ENCODE data around the gene PAK6. TPM values are rescaled to one million over a fixed set of nuclear protein-coding genes. Genes with fewer than 3 reads are reported as not detected.

PAK6 gene
- polyA plus RNA-seq, 1 donor from 2014 or later = 32.4 TPM

DNA sequence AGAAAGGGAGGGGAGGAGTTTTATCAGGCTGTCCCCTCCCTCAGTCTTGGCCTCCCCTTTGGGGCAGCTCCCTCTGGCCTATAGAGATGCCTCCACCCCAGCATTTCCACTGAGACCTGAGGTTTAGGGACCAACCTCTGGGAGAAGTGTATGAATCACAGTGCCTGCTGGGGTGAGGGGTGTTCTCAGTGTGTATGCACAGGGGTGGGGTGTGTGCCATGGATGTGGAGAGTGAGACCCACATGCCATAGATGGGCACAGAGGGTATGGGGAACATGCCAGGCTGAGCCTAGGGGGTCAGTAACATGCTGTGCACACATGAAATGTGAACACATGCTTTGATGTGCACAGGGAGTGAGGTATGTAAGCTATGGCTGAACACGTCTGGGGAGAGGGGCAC, 56.4 kb downstream of the PAK6 start:
- Histone ChIP-seq H3K36me3 (ENCODE audit: insufficient read depth, low read length) (no peaks in the 10 kb centered on the region), H3K4me2 (ENCODE audit: low read length) (no peak overlapping the region), H2AFZ (ENCODE audit: low read depth, low read length) (no peak overlapping the region), H3K27me3 (ENCODE audit: insufficient read depth, low read depth, low read length) (no peaks in the 10 kb centered on the region), H3K4me3 (ENCODE audit: low read length) (no peak overlapping the region), H4K20me1 (ENCODE audit: insufficient read depth) (no peaks in the 10 kb centered on the region), H3K27ac (ENCODE audit: low read length) (no peak overlapping the region), H3K79me2 (replicated peaks; ENCODE audit: insufficient read depth, low read length) (no peaks in the 10 kb centered on the region), H3F3A (ENCODE audit: insufficient read depth, low read length, poor library complexity, severe bottlenecking) (no peaks in the 10 kb centered on the region), H3K9me3 (ENCODE audit: low read length) (no peaks in the 10 kb centered on the region), H3K9me2 (ENCODE audit: insufficient read depth, low read length) (no peaks in the 10 kb centered on the region), H3K9ac (ENCODE audit: low read length) (no peak overlapping the region)
- TF ChIP-seq EP300 (conservative IDR thresholded peaks at IDR 0.05; ENCODE audit: poor library complexity, severe bottlenecking) = no peak
- TF ChIP-seq POLR2AphosphoS5 (IDR thresholded peaks at IDR 0.05) = no peak
- TF ChIP-seq, protein P1, sequence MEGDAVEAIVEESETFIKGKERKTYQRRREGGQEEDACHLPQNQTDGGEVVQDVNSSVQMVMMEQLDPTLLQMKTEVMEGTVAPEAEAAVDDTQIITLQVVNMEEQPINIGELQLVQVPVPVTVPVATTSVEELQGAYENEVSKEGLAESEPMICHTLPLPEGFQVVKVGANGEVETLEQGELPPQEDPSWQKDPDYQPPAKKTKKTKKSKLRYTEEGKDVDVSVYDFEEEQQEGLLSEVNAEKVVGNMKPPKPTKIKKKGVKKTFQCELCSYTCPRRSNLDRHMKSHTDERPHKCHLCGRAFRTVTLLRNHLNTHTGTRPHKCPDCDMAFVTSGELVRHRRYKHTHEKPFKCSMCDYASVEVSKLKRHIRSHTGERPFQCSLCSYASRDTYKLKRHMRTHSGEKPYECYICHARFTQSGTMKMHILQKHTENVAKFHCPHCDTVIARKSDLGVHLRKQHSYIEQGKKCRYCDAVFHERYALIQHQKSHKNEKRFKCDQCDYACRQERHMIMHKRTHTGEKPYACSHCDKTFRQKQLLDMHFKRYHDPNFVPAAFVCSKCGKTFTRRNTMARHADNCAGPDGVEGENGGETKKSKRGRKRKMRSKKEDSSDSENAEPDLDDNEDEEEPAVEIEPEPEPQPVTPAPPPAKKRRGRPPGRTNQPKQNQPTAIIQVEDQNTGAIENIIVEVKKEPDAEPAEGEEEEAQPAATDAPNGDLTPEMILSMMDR (IDR thresholded peaks at IDR 0.05; ENCODE audit: poor library complexity, severe bottlenecking) = no peak
- no peak for TF ChIP-seq SMC3 (conservative IDR thresholded peaks at IDR 0.05; ENCODE audit: poor library complexity)

DNA sequence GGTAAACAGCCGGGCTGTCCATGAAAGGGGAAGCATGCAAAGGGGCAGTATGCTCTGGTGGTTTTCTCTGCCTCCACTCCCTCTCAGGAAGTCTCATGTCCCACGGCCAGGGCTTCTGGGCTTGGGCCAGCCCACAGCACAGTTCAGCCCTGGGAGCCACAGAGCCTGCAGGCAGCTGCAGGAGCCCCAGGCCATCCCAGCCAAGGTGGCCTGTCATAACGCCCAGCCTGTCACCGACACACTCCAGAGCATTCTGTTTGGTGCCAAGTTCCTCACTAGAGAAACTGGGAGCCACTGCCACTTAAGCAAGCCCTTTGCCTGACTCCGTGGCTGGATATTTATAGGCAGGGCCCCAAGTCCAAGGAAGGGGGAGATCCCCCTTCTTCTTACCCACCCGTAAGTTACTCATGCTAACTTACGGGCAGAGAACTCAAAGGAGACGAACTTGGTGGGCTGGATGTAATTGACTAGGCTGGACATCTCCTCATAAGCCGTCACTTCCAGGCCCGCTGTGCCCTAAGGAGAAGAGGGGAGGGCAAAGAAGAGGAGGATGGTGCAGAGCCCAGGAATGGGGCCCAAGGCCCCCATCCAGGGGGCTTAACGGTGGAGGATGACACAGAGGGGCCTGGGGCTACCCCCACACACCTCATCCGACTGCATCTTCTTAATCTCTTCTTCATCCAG, 57.2 kb downstream of the PAK6 start:
- H3F3A ChIP-seq (ENCODE audit: insufficient read depth, low read length, poor library complexity, severe bottlenecking) = no peaks in the 10 kb centered on the region
- no peak overlapping the region for H3K4me3 ChIP-seq (ENCODE audit: low read length)
- H4K20me1 ChIP-seq (ENCODE audit: insufficient read depth) = no peaks in the 10 kb centered on the region
- no peak overlapping the region for H3K27ac ChIP-seq (ENCODE audit: low read length)
- H3K4me2 ChIP-seq (ENCODE audit: low read length) = no peak overlapping the region
- H3K27me3 ChIP-seq (ENCODE audit: insufficient read depth, low read depth, low read length) = no peaks in the 10 kb centered on the region
- no peaks in the 10 kb centered on the region for H3K79me2 ChIP-seq (replicated peaks; ENCODE audit: insufficient read depth, low read length)
- H3K9ac ChIP-seq (ENCODE audit: low read length) = no peak overlapping the region
- no peaks in the 10 kb centered on the region for H3K36me3 ChIP-seq (ENCODE audit: insufficient read depth, low read length)
- H2AFZ ChIP-seq (ENCODE audit: low read depth, low read length) = no peak overlapping the region
- H3K9me2 ChIP-seq (ENCODE audit: insufficient read depth, low read length) = no peaks in the 10 kb centered on the region
- no peak for TF ChIP-seq EZH2 (IDR thresholded peaks at IDR 0.05; ENCODE audit: borderline replicate concordance, insufficient read depth, low read length, poor library complexity, severe bottlenecking)
- TF ChIP-seq EP300 (conservative IDR thresholded peaks at IDR 0.05; ENCODE audit: poor library complexity, severe bottlenecking) = no peak
- no peak for TF ChIP-seq MXI1 (conservative IDR thresholded peaks at IDR 0.05; ENCODE audit: poor library complexity, severe bottlenecking)
- TF ChIP-seq SMC3 (conservative IDR thresholded peaks at IDR 0.05; ENCODE audit: poor library complexity) = no peak
- no peak for TF ChIP-seq RAD21 (conservative IDR thresholded peaks at IDR 0.05)
- TF ChIP-seq, protein P1 (IDR thresholded peaks at IDR 0.05; ENCODE audit: poor library complexity, severe bottlenecking) = no peak
- TF ChIP-seq POLR2AphosphoS5 (IDR thresholded peaks at IDR 0.05) = no peak
- TF ChIP-seq TAF1 (IDR thresholded peaks at IDR 0.05; ENCODE audit: low read depth) = no peak
- TF ChIP-seq, protein P2, sequence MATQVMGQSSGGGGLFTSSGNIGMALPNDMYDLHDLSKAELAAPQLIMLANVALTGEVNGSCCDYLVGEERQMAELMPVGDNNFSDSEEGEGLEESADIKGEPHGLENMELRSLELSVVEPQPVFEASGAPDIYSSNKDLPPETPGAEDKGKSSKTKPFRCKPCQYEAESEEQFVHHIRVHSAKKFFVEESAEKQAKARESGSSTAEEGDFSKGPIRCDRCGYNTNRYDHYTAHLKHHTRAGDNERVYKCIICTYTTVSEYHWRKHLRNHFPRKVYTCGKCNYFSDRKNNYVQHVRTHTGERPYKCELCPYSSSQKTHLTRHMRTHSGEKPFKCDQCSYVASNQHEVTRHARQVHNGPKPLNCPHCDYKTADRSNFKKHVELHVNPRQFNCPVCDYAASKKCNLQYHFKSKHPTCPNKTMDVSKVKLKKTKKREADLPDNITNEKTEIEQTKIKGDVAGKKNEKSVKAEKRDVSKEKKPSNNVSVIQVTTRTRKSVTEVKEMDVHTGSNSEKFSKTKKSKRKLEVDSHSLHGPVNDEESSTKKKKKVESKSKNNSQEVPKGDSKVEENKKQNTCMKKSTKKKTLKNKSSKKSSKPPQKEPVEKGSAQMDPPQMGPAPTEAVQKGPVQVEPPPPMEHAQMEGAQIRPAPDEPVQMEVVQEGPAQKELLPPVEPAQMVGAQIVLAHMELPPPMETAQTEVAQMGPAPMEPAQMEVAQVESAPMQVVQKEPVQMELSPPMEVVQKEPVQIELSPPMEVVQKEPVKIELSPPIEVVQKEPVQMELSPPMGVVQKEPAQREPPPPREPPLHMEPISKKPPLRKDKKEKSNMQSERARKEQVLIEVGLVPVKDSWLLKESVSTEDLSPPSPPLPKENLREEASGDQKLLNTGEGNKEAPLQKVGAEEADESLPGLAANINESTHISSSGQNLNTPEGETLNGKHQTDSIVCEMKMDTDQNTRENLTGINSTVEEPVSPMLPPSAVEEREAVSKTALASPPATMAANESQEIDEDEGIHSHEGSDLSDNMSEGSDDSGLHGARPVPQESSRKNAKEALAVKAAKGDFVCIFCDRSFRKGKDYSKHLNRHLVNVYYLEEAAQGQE (IDR thresholded peaks at IDR 0.05; ENCODE audit: borderline replicate concordance) = no peak
- no peaks in the 10 kb centered on the region for H3K9me3 ChIP-seq (ENCODE audit: low read length)

Data from neural cell (in vitro differentiated cells).